ENCODE results near the gene FGF14.

FGF14 gene

DNA sequence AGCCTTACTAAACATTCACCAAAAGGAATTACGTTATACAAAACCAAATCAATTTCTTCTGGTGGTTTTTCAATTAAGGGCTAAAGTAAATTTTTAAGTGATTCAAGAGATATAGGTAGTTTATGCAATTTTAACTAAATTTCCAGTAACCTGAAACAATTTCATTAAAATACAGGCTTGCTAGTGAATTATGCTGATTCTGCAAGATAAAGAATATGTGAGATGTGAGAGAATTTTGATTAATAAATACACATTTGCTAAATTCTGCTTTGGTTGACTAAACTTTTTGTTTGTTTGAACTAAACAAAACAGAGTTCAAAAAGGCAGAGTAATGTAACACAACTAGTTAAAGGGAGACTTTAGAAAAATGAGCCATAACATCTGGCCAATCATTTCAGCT, 27.1 kb downstream of the FGF14 start (continued):
- no peak for TF ChIP-seq INSM2 (tag by site-specific recombination; IDR thresholded peaks at IDR 0.05)
- TF ChIP-seq HOXC10 (CRISPR knock-in tag; IDR thresholded peaks at IDR 0.05) = no peak

- H3K36me3 ChIP-seq (ENCODE audit: control insufficient read depth in 2 of 2, insufficient read depth in 1 of 2, low read length in 2 of 2) = no peaks in the 10 kb centered on the region
- ChIA-PET POLR2A (no interaction called here), CTCF (no interaction called here)
- H3K27ac ChIP-seq (ENCODE audit: extremely low read depth, low read depth, low read length) = no peak overlapping the region
- H3K4me3 ChIP-seq (ENCODE audit: low read depth, low read length) = no peak overlapping the region
- TF ChIP-seq PRDM6 (tag by site-specific recombination; IDR thresholded peaks at IDR 0.05) = no peak
- TF ChIP-seq KLF16 (tag by site-specific recombination; IDR thresholded peaks at IDR 0.05) = no peak
- TF ChIP-seq ZNF670 (tag by site-specific recombination; IDR thresholded peaks at IDR 0.05; ENCODE audit: low read depth) = no peak
- no peak for TF ChIP-seq ZNF23 (tag by site-specific recombination; IDR thresholded peaks at IDR 0.05; ENCODE audit: borderline replicate concordance)
- H3K4me1 ChIP-seq (ENCODE audit: control insufficient read depth, insufficient read depth, low read length) = no peaks in the 10 kb centered on the region
- H3K9me3 ChIP-seq (ENCODE audit: control insufficient read depth, insufficient read depth, low read depth, low read length) = no peaks in the 10 kb centered on the region
Observed at GRCh38 chr13:102374233-102374632, 27.6 kb downstream of the FGF14 start.

DNA sequence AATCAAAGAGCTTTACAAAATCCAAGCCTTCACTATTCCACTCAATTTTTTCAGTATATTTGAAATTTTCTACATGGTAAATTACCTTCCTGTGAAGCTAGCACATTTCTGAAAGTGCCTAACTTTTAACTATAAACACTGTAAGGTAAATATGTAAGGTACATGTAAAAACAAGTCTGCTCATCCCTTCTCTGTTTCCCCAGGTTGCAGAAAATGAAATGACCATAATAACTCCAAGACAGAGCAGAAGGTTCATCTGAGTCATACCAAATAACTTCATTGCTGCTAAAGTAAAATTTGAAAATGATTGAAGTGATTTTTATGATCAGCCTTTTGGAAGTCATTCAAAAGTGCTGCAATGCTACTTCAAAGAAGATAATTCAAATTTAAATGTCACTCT, 28.6 kb downstream of the FGF14 start:
- no peak overlapping the region for H3K27ac ChIP-seq (ENCODE audit: extremely low read depth, low read depth, low read length)
- H3K36me3 ChIP-seq (ENCODE audit: control insufficient read depth in 2 of 2, insufficient read depth in 1 of 2, low read length in 2 of 2) = no peaks in the 10 kb centered on the region
- ChIA-PET POLR2A (no interaction called here), CTCF (no interaction called here)
- TF ChIP-seq ZEB2 (tag by site-specific recombination; IDR thresholded peaks at IDR 0.05) (no peak), ZNF585B (tag by site-specific recombination; IDR thresholded peaks at IDR 0.05) (no peak), ZNF302 (tag by site-specific recombination; IDR thresholded peaks at IDR 0.05; ENCODE audit: low read depth) (no peak), ZNF114 (tag by site-specific recombination; IDR thresholded peaks at IDR 0.05) (no peak), ZNF548 (tag by site-specific recombination; IDR thresholded peaks at IDR 0.05) (no peak), ZNF416 (tag by site-specific recombination; IDR thresholded peaks at IDR 0.05) (no peak), ZSCAN16 (tag by site-specific recombination; IDR thresholded peaks at IDR 0.05) (no peak), ZNF692 (tag by site-specific recombination; IDR thresholded peaks at IDR 0.05) (no peak), ZBTB21 (tag by site-specific recombination; IDR thresholded peaks at IDR 0.05) (no peak), ZNF202 (tag by site-specific recombination; IDR thresholded peaks at IDR 0.05; ENCODE audit: borderline replicate concordance) (no peak), ZNF555 (tag by site-specific recombination; conservative IDR thresholded peaks at IDR 0.05) (no peak), ZNF658 (tag by site-specific recombination; IDR thresholded peaks at IDR 0.05) (no peak)
- TF ChIP-seq, protein P1, sequence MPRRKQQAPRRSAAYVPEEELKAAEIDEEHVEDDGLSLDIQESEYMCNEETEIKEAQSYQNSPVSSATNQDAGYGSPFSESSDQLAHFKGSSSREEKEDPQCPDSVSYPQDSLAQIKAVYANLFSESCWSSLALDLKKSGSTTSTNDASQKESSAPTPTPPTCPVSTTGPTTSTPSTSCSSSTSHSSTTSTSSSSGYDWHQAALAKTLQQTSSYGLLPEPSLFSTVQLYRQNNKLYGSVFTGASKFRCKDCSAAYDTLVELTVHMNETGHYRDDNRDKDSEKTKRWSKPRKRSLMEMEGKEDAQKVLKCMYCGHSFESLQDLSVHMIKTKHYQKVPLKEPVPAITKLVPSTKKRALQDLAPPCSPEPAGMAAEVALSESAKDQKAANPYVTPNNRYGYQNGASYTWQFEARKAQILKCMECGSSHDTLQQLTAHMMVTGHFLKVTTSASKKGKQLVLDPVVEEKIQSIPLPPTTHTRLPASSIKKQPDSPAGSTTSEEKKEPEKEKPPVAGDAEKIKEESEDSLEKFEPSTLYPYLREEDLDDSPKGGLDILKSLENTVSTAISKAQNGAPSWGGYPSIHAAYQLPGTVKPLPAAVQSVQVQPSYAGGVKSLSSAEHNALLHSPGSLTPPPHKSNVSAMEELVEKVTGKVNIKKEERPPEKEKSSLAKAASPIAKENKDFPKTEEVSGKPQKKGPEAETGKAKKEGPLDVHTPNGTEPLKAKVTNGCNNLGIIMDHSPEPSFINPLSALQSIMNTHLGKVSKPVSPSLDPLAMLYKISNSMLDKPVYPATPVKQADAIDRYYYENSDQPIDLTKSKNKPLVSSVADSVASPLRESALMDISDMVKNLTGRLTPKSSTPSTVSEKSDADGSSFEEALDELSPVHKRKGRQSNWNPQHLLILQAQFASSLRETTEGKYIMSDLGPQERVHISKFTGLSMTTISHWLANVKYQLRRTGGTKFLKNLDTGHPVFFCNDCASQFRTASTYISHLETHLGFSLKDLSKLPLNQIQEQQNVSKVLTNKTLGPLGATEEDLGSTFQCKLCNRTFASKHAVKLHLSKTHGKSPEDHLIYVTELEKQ (tag by site-specific recombination; IDR thresholded peaks at IDR 0.05; ENCODE audit: borderline replicate concordance) = no peak
- no peaks in the 10 kb centered on the region for H3K9me3 ChIP-seq (ENCODE audit: control insufficient read depth, insufficient read depth, low read depth, low read length)
- no peaks in the 10 kb centered on the region for H3K4me1 ChIP-seq (ENCODE audit: control insufficient read depth, insufficient read depth, low read length)
- no peak overlapping the region for H3K4me3 ChIP-seq (ENCODE audit: low read depth, low read length)
